D341Med (cell line): ENCODE data around the gene CTNNBL1.
A peak's percentile ranks its signal among the peaks of the same experiment; 100 is the strongest.
"Not testable (repeated sequence)": the region's sequence is repeated elsewhere in the genome, so short reads cannot be mapped to it uniquely, and the experiment has no call there.

Source experiments
- DNase-seq: peaks from one replicate; pipeline ENCODE4 v3.0.0; 2012; ENCODE audit warnings: low spot score

CTNNBL1 gene

DNA sequence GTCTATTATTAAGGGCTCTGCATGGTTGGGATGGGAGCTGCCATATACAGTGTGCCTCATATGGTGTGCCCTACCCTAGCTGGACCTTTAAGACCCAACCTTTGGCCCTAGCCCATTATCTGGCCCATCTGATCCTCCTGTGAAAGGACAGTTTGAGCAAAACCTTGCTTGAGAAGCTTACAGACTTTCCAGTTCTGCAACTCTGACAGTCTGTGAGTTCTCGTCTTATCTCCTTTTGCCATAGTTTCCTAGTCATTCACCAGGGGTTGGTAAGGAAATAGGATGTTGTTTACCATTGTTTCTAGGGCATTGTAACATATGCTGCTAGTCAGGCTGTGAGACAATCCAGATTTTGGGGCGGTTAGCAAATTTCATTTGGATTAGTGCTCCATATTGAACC lies 17.2 kb downstream of the CTNNBL1 start:
- no peak for DNase-seq

DNA sequence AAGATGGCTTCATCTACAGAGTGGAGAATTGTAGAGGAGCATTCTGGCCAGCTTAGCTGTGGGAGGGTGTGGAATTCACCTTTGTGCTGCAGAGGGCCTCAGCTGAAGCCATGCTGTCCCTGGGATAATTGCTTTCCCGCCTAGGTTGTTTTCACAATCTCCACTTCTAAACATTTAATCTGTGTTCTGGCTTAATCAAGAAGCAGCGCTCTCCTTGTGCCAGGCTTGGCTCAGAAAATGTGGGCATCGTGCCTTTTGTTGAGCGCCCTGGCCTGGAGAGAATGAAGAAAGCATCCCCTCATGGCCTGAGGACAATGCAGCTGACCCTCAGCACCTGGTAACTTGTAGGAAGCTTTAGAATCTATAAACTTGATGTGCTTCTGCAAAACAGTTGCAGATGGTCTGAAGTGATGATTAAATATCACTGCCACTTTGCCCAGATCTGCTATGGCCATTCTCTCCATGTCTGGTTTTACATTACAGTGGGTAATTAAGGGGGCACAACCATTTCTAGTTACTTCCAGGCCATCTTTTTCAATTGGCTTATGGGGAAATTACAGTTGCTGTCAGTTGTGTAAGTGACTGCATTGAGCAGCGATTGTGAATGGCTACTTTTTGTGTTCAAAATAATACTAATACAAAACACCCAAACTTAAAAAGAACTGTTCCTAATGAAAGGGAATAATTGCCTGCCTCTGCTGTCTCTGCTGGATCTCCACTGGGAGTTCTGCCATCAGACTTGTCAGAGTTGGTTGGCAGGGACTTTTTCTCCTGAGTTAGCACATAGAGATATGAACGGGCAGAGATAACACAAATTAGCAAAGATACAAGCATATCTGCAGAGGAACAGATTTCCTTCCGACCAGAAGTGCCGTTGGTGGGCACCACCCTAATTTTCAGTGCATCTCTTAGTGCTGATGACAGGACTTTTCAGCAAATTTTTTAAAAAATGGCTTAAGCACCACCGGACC lies 18.4 kb downstream of the CTNNBL1 start:
- DNase-seq: peak; percentile 33

DNA sequence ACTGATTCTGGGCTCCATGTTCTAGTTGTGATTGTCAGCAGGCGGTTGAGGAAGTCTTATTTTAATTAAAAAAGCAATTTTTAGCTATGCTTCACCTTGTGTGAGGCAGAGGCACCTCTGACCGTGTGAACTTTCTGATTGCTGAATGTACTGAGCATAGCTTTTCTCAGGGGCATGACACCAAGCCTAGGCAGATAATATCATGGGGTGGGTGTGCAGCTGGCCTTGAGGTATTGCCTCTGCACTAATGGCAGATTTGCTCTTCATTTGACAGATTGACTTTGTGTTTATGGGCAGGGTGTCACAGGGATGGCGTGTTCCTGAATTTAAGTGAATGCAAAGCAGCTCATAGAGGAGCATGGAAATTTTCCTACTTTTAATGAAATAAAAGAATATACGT lies 19.6 kb downstream of the CTNNBL1 start:
- no peak for DNase-seq

DNA sequence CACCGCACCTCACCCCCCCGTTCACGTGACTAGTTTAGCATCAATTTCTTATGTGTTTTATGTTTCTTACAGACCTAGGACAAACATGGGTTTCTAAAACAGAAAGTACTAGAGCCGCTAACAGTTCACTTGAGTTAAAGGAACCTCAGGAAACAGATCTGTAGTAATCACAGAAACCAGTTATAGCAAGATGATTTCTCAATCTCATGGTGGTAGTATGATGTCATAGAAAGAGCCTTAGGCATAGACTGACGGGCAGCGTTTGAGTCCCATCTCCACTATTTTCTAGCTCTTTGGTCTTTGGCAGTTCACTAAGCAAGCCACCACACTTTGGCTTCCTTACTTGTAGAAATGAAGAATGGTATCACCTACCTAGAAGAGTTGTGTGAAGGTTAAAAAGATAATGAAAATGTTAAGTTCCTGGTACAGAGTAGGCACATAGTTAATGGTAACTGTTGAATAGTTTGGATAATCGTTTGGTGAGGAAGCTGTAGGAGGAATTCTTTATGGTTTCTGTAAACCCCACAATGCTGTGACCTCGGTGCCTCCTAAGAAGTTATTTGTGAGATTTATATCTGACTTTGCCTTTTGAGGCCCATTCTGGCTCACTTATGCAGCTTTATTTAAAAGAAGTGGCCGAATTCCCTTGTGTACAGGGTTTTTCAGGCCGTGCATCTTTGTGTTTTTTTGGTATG lies 21.3 kb downstream of the CTNNBL1 start:
- DNase-seq: no peak

DNA sequence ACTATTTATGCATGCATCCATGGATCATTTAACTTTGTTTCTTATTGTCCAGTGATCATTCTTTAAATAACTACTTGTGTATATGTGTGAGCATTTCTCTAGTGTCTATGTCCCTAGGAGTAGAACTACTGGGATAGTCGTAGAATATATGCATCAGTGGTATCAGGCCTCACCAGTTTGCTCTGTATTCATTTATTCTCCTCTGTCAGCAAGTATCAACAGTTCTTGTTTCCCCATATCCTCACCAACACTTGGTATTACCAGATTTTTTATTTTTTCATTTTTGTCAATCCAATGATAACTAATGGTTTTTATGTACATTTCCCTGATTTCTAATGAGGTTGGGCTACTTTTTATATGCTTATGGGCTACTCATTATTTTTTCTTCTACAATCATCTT lies 27.9 kb downstream of the CTNNBL1 start:
- DNase-seq: no peak

DNA sequence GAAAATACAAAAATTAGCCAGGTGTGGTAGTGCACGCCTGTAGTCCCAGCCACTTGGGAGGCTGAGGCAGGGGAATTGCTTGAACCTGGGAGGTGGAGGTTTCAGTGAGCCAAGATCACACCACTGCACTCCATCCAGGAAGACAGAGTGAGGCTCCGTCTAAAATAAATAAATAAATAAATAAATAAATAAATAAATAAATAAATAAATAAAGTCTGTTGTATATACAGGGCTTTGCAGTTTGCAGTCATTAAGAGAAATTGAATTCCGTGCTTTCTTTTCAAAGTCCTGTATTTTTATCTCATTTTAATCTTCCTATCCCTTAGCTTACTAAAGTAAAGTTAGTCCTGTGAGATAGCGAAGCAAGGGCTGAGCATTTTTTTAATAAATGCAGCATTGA lies 28.5 kb downstream of the CTNNBL1 start:
- DNase-seq: not testable (repeated sequence)

DNA sequence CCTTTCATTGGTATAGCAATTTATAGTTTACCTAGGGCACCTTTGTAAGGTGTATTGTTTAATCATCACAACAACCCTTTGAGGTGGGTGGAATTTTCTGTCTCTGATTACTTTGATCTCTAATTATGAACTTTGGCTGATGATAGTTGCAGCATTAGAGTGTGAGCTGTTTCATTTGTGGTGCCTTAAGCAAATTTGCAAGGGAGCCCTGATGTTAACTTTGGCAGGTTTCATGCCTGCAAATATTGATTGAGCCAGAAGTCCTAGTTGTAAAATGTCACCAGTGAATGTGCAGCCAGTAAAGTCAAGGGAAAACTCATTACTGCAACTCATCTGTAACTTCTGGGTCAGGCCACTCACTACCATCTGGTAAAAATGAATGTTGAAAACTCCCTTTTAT lies 29.8 kb downstream of the CTNNBL1 start:
- DNase-seq: no peak

DNA sequence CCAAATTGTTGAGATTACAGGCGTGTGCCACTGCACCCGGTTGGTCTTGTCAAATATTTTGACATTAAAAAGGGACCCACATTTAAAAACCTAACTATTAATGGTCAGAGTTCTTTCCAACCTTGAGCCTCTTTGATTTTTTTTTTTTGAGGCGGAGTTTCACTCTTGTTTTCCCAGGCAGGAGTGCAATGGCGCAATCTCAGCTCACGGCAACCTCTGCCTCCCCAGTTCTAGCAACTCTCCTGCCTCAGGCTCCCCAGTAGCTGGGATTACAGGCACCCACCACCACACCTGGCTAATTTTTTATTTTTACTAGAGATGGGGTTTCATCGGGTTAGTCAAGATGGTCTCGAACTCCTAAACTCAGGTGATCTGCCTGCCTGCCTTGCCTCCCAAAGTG lies 31.3 kb downstream of the CTNNBL1 start:
- no peak for DNase-seq

DNA sequence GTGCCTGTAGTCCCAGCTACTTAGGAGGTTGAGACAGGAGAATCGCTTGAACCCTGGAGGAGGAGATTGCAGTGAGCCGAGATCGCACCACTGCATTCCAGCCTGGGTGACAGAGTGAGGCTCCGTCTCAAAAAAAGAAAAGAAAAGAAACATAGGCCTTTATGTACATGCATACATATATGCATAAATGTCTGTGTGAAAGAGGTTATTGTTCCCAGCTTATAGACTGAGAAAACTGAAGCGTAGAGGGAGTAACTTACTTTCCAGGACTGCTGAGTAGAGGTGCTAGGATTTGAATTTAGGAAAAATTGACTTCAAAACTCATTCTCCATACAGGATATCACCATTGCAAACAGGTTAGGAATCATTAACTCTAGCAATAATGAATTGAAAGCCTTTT lies 32.0 kb downstream of the CTNNBL1 start:
- no peak for DNase-seq

DNA sequence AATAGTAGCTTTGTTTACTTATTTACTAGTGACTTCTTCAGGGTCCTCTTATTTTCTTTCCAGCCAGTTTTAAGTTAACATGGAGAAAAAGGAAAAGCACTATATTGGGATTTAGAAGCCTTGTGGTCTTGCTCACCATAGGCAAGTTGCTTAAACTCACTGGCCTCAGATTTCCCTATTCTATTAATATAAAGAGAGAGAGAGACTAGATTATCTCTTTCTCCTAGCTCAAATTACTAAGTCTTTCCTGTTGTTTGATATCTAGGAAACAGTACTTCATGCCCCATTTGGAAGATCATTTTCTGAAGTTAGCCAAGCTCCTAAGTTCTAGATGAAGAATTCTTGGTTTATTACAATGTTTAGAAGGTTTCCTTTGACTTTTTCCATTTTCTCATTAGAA lies 32.5 kb downstream of the CTNNBL1 start:
- DNase-seq: no peak

DNA sequence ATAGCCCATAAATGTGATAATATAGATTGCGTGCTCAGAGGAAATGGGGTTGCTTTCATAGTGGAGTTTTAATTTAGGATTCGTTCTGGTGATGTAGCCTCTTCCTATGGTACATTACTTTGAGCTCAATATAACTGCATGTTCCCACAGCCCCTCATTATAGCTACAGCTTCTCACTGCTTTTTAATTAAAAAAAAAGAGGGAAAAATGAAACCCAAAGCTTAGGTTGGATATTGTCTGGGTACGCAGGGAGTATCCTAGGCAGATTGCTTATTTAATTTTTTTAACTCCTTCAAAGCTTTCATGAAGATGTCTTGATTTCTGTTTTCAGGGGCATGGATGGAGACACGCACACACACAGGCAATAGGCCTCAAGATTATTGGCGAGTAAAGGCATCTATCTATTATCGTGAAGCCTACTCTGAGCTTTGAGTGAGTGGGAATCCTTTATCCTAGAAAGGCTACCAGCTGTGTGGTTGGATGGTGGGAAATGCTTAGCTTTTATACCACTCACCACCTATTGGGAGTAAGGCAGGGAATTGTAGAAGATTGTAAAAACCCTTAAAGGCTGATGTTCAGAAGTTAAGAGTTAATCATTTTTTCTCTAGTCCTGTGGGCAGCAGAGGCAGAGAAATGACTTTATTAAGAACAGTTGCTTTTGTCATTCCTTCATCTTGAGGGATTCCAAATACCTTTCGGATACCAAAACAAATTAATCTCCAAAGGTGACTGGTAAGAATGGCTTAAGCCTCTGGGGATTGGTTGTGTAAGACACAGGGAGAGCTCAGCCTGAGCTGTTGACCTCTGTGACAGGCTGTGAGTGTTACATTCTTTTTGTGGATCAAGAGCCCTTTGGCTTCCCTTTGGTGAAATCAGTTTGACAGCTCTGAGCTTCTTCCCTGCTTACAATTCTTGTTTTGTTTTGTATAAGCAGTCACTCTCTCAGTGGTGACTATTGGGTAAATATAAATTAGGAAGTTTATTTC lies 33.4 kb downstream of the CTNNBL1 start:
- peak; percentile 40 for DNase-seq

DNA sequence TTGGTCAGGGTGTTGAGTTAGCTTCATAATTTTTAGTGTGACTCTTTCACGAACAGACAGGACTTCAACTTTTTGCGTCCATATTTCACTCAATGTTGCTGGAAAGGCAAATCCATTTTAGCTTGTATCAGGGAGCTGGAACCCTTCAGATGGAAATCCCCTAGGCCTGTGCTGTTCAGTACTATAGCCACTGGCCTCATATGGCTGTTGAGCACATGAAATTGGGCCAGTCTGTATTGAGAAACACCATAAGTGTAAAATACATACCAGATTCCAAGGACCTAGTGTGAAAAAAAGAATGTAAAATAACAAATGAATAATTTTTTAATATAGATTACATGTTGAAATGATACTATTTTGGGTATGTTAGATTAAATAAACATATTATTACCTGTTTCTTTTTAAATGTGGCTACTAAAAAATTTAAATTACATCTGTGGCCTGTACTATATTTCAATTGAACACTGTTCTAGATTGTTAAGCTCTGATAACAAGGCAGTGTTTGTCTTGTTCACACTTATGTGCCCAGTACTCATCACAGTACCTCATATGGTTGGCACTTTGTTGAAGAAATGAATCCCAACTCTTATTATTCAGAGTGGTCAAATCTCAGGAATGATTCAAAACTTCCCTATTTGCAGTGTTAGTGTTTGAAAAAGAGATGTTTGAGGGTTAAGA lies 34.3 kb downstream of the CTNNBL1 start:
- no peak for DNase-seq

DNA sequence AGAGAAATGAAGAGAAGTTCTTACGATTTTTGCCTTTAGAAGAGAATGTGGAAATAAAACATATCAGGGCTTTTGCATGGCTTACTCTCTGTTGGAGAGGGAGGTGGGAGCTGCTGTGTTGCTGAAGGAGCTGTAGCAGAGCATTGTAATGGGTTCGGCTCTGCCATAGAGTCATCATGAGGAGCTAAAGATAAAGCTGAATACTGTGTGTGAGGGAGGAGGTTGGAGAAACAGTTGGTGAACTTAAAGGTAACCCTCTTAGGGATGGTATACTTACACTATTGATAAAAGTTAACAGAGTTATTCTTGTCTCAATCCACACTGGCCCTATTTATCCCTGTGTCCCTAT lies 34.8 kb downstream of the CTNNBL1 start:
- DNase-seq: no peak

DNA sequence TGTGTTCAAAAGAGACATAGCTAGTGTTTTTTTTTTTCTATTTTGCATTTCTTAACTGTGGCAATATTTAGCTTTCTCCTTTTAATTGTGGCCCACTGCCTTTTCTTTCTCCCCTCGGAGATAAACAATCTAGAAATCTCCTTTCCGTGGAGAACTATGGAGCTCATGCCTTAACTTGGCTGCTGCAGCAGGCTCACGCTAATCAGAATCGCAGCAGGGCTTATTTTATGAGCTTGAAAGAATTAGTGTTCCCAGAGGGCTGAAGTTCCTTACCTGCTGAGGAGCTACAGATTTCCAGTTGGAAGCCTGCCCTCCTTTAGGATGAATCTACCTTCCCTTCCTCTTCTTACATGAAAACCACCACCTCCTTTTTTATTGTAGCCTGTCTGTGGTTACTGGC lies 35.6 kb downstream of the CTNNBL1 start:
- DNase-seq: peak; percentile 55

DNA sequence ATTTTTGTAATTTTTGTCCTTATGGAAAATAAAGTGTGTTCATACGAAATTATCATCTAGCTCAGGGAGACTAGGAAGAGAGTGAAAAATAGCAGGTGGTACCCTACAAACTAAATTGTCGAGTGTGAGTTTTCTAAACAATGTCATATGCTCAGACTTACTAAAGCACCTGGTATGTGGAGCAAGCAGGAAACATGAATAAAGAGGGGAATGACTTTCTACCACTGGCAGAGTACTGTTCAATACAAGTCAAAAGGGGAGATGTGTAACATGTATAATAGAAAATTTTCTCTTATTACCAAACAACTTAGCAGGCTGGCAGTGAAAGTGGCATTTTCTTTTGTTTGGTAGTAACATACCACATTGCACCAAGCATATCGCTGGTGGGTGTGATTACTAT lies 36.1 kb downstream of the CTNNBL1 start:
- no peak for DNase-seq

DNA sequence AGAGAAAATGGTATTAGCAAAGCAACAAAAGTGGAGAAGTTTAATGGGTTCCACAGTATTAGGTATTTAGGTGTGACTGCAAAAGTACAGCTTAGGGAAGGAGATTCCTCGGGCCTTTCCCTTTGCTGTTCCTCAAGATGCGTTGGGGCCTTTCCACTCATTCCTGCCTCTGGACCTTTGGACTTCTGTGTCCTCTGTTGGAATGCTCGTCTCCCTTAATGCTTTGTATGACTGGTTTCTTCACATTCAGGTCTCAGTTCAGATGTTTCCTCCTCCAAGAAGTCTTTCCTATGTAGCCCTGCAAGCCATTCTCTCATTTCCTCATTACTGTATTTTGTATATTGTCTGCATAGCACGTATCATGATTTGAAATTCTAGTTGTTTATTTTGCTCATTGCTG lies 39.6 kb downstream of the CTNNBL1 start:
- DNase-seq: no peak

DNA sequence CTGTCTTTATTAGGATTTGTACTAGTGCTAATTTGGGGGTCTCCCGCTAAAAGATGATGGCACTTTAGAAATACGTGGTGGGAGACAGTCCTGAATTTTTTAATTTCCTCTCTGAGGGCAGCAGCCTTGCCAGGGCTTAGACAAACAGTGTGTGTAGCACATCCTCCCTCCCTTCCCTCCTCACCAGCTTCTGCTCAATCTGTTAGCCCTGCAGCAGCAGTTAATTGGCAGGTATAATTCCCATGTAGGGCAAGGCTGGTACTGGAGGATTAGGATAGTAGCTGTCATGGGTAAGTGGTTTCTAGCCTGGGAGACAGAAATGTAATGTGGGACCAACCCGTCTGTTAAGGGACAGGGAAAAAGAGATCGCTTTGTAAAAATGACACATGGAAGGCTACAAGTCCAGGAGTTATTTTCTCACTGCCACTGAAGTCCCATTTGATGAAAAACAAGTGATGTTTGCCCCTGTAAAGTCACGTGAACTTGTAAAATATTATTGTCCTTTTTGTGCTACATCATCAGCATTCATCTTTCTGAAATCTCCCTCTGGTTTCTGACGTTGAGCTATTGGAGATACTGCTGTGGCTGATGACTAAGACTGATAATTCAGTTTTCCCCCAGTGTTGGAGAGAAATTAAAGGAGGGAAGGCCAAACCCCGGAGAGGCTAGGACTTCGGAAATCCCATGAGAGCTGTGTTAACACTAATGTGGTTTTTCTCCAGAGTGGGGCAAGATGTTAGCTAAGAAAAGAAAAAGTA lies 40.6 kb downstream of the CTNNBL1 start:
- DNase-seq: peak; percentile 83

DNA sequence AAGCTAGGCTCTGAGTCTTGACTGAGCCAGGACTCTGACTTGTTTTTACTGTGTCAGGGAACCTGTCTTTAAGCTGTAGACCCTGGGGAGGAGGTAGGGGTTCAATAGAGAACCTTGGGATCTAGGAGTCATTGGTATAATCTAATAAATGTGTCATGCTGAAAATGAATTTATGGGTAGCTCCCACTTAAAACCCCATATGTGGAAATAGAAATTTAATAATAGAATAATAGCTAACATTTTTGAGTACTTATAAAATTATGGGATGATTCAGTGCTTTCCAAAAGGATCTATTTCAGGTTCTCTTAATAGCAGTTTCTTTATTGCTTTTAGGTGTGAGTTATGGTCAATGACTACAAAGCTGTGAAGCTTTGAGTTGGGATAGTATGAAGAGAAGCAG lies 41.7 kb downstream of the CTNNBL1 start:
- no peak for DNase-seq

DNA sequence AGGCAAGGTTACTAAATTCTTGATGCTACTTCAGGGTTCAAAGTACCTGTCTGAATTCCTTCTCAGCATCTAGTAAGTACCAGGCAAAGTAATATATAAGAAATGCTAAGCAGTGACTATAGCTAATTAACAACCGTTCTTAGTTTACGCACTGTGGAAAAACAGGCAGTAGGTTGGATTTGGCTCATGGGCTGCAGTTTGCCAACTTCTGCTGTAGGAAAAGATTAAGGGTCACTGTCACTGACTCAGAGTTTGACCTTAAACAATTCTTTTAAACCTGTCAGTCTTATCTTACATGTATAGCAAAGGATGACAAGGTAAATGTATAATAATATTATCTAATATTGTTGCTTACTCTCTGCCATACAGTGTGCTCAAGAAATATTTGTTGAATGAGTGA lies 42.3 kb downstream of the CTNNBL1 start:
- no peak for DNase-seq

DNA sequence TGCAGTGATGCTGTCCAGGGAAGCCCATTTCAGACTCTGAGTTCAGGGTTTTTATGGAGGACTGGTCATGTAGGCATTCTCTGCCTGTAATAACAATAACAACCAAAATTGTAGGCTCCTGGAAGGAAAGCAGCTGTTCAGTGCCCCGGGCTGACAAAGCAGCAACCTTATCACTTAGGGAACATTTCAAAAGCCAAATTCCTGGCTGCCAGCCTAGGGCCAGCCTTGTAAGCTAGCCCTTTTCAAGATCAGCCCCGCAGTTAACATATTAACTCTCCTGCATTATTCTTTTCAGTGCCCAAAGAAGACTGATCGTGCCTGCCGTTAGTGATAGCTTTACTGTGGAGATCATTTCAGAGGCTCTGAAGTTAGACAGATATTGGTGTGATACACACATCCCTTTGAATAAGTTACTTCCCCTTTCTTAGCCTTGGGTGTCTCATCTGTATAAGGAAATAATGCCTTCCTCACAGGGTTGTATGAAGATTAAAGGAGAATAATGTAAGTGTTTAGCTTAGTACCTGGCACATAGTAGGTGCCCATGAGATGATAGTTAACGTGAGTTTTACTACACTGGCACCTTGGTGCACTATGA lies 44.1 kb downstream of the CTNNBL1 start:
- no peak for DNase-seq

DNA sequence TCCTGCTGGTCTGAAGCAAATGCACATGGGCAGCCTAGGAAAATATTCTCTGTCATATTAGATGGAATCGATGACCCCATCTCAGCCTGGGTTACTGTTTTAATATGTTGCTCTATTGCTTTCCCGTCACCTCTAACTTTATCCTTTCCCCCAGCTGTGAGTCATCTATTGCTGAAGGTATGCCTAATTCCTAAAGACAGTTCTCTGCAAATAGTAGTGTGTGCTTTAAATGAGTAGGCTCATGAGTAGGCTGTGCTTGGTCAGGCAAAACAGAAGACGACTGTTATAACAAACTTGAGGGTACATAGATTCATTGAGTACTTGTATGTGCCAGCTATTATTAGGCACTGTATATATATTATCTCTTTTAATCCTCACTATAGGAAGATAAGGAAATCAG lies 47.2 kb downstream of the CTNNBL1 start:
- no peak for DNase-seq
